Gastrocnemius medialis (tissue), 4 donors: ENCODE measurements around the gene CRYGN. TPM values are rescaled to one million over a fixed set of nuclear protein-coding genes. Genes with fewer than 3 reads are reported as not detected.

Experiments used
- ATAC-seq, 2 donors: fragments of 150-250 bp; one replicate each; pipeline ENCODE4 v1.9.1; 2016
- DNase-seq, 2 donors: peaks; one replicate each; pipeline ENCODE4 v3.0.0-alpha.2; 2019
- H3K27ac ChIP-seq, 4 donors: fragments of 200-600 bp; sonication (generic); 1 replicate in 1 of 4; 2 replicates in 3 of 4; pipeline ENCODE4 v1.5.1; 2016 to 2018; ENCODE audit warnings: mild to moderate bottlenecking in 2 of 4, moderate library complexity in 1 of 4
- H3K27me3 ChIP-seq, 3 donors: fragments of 200-600 bp; sonication (generic) in 2 of 3; 1 replicate in 1 of 3; 2 replicates in 2 of 3; pipeline versions ENCODE4 v1.5.1 to v1.6.0; 2016 to 2019; ENCODE audit warnings: mild to moderate bottlenecking in 1 of 3, moderate library complexity in 1 of 3
- H3K36me3 ChIP-seq, 2 donors: fragments of 200-600 bp; sonication (generic) in 1 of 2; one replicate each; pipeline ENCODE4 v1.5.1; 2017 to 2018
- H3K4me1 ChIP-seq, 2 donors: fragments of 200-600 bp; sonication (generic) in 1 of 2; one replicate each; pipeline ENCODE4 v1.5.1; 2016 to 2017; ENCODE audit warnings: mild to moderate bottlenecking in 2 of 2
- H3K4me3 ChIP-seq, 4 donors: fragments of 200-600 bp; sonication (generic) in 3 of 4; 1 replicate in 1 of 4; 2 replicates in 3 of 4; pipeline ENCODE4 v1.5.1; 2016 to 2019; ENCODE audit warnings: mild to moderate bottlenecking in 2 of 4
- H3K9me3 ChIP-seq, 3 donors: fragments of 200-600 bp; sonication (generic) in 2 of 3; 1 replicate in 1 of 3; 2 replicates in 2 of 3; pipeline ENCODE4 v1.5.1; 2016 to 2019
- CTCF ChIP-seq, 5 experiments: fragments of 450-650 bp in 3 of 5; fragments of 200-600 bp in 2 of 5; sonication (generic) in 2 of 5; IDR thresholded peaks in 4 of 5; conservative IDR thresholded peaks in 1 of 5; 1 replicate in 4 of 5; 2 replicates in 1 of 5; pipeline ENCODE4 v1.5.1; 2016 to 2019; ENCODE audit warnings: antibody characterized with exemption in 5 of 5, mild to moderate bottlenecking in 3 of 5, moderate library complexity in 3 of 5
- POLR2A ChIP-seq, 2 donors: fragments of 450-650 bp; IDR thresholded peaks; one replicate each; pipeline ENCODE4 v1.6.1; 2017; ENCODE audit warnings: antibody characterized with exemption in 2 of 2, mild to moderate bottlenecking in 2 of 2, moderate library complexity in 2 of 2
- in situ Hi-C, 4 donors: fragments of 200-750 bp; cut with MboI; loops; one replicate each; pipeline versions ENCODE4 v1.15.0 to v1.8.0; 2017; ENCODE audit warnings: low sequenced_read_pairs in 4 of 4
- intact Hi-C: fragments of 100-400 bp; cut with DNase I; formaldehyde crosslinking; loops from one replicate; pipeline ENCODE4 v1.15.1; 2023; ENCODE audit warnings: low total_unique reads
- total RNA-seq, 4 donors: library from RNA; depleted of rRNA; stranded (reverse); fragments of >200 nt; gene quantifications; one replicate each; pipeline versions ENCODE4 v1.1.0 to v1.2.3, GENCODE V29; 2016

The CRYGN gene
- not detected for total RNA-seq

GRCh38 chr7:151439855-151440798, at the start of gene CRYGN:
TSS of gene CRYGN (minus strand) at chr7:151440141. CDS start at chr7:151439917, 224 bp downstream.
- TF ChIP-seq CTCF (IDR thresholded peaks at IDR 0.05 in 4 of 5, conservative IDR thresholded peaks at IDR 0.05 in 1 of 5) (no peak), POLR2A (IDR thresholded peaks at IDR 0.05) (no peak)
- DNase-seq (peak in 1 of 2 donors; percentile 9), ATAC-seq (no peak)
- H3K36me3 ChIP-seq = no peaks in the 10 kb centered on the region
- no peaks in the 10 kb centered on the region for H3K9me3 ChIP-seq
- peak within 1 kb of the TSS in 1 of 4 donors; percentile 21 for H3K4me3 ChIP-seq
- peaks cover 14 to 27% (median 22%) of the 10 kb centered on the region in 3 donors for H3K27me3 ChIP-seq
- peaks cover 0 to 7% of the 10 kb centered on the region in 2 donors for H3K4me1 ChIP-seq
- in situ Hi-C loops = no loop called here
- intact Hi-C loops = no loop called here
- H3K27ac ChIP-seq = no peak within 1 kb of the TSS

- Histone ChIP-seq H3K36me3 (peaks cover 0 to 32% of the 10 kb centered on the region in 2 donors), H3K9me3 (no peaks in the 10 kb centered on the region), H3K4me3 (no peak overlapping the region), H3K27me3 (no peaks in the 10 kb centered on the region), H3K27ac (peak overlapping the region; percentile 2 to 45 (median 27)), H3K4me1 (peaks cover 36% of the 10 kb centered on the region in 2 donors)
- no peak for DNase-seq
- intact Hi-C loops = no loop called here
- ATAC-seq = no peak
- no peak for TF ChIP-seq CTCF (IDR thresholded peaks at IDR 0.05 in 4 of 5, conservative IDR thresholded peaks at IDR 0.05 in 1 of 5)
- TF ChIP-seq POLR2A (IDR thresholded peaks at IDR 0.05) = no peak
- in situ Hi-C loops = no loop called here
Measured at GRCh38 chr7:151489498-151489897, 49.6 kb upstream of the CRYGN start.

GRCh38 chr7:151488096-151488495, 48.2 kb upstream of the CRYGN start:
- Histone ChIP-seq H3K27ac (no peak overlapping the region), H3K4me1 (peaks cover 26 to 34% of the 10 kb centered on the region in 2 donors), H3K27me3 (no peaks in the 10 kb centered on the region), H3K36me3 (peaks cover 0 to 46% of the 10 kb centered on the region in 2 donors), H3K4me3 (no peak overlapping the region), H3K9me3 (no peaks in the 10 kb centered on the region)
- in situ Hi-C loops (no loop called here), intact Hi-C loops (no loop called here)
- DNase-seq (no peak), ATAC-seq (no peak)
- TF ChIP-seq CTCF (IDR thresholded peaks at IDR 0.05 in 4 of 5, conservative IDR thresholded peaks at IDR 0.05 in 1 of 5) (no peak), POLR2A (IDR thresholded peaks at IDR 0.05) (no peak)

GRCh38 chr7:151487228-151487627, 47.3 kb upstream of the CRYGN start:
- intact Hi-C loops = no loop called here
- in situ Hi-C loops = no loop called here
- TF ChIP-seq POLR2A (IDR thresholded peaks at IDR 0.05) (no peak), CTCF (IDR thresholded peaks at IDR 0.05 in 4 of 5, conservative IDR thresholded peaks at IDR 0.05 in 1 of 5) (no peak)
- H3K4me1 ChIP-seq = peaks cover 32 to 41% of the 10 kb centered on the region in 2 donors
- ATAC-seq (no peak), DNase-seq (no peak)
- no peaks in the 10 kb centered on the region for H3K27me3 ChIP-seq
- H3K36me3 ChIP-seq = peaks cover 0 to 51% of the 10 kb centered on the region in 2 donors
- H3K4me3 ChIP-seq = no peak overlapping the region
- H3K27ac ChIP-seq = no peak overlapping the region
- no peaks in the 10 kb centered on the region for H3K9me3 ChIP-seq
